IgD-negative memory B cell (primary cell): ENCODE measurements around the gene FAH. TPM values are rescaled to one million over a fixed set of nuclear protein-coding genes. Genes with fewer than 3 reads are reported as not detected.
A peak's percentile ranks its signal among the peaks of the same experiment; 100 is the strongest.

Experiments used
- H3K27ac Mint-ChIP-seq, 3 donors: one replicate each; pipeline ENCODE4 v1.8.0; 2020 to 2022; ENCODE audit warnings: mild to moderate bottlenecking in 3 of 3, mixed read lengths in 3 of 3, moderate library complexity in 1 of 3
- H3K27me3 Mint-ChIP-seq: one replicate; pipeline ENCODE4 v1.8.0; 2021; ENCODE audit warnings: mixed read lengths
- H3K36me3 Mint-ChIP-seq: one replicate; pipeline ENCODE4 v1.8.0; 2020; ENCODE audit warnings: mild to moderate bottlenecking, mixed read lengths
- H3K4me1 Mint-ChIP-seq, 3 donors: one replicate each; pipeline ENCODE4 v1.8.0; 2020 to 2022; ENCODE audit warnings: mixed read lengths in 3 of 3, mild to moderate bottlenecking in 1 of 3
- H3K4me3 Mint-ChIP-seq, 4 donors: one replicate each; pipeline ENCODE4 v1.8.0; 2020 to 2022; ENCODE audit warnings: mild to moderate bottlenecking in 4 of 4, mixed read lengths in 4 of 4, moderate library complexity in 3 of 4
- H3K9me3 Mint-ChIP-seq, 3 donors: one replicate each; pipeline ENCODE4 v1.8.0; 2020 to 2021; ENCODE audit warnings: mixed read lengths in 3 of 3, mild to moderate bottlenecking in 1 of 3
- polyA plus RNA-seq: library from polyadenylated mRNA; unstranded; fragments of 300-500 nt; fragmentation: Illumina TruSeq; gene quantifications from one replicate; pipeline ENCODE4 v1.2.3, GENCODE V29; 2021

Gene FAH
- polyA plus RNA-seq, 1 donor from 2014 or later, result 2.5 TPM

DNA sequence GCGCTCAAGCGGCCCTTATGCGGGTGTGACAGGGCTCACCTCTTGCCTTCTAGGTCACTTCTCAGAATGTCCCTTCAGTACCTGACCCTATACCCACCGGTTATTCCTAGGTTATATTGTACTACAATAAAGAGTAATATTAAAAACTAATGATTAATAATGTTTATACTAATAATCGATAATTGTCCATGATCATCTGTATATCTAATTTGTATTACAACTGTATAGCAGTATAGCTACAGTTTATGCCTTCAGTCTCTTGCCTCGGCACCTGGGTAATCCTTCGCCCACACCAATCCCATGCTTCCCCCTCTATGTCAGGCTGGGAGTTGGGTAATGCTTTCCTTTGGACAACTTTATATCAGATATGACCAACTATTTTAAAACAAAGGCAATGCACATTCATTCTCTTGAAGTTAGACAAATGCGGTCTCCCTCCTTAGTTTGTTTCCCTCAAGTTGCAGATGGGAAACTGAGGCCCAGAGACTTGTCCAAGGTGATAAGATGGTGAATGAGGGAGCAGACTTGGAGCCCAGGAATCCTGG is 3.4 kb downstream of the FAH start:
- Mint-ChIP-seq H3K4me3 (peak overlapping the region in 1 of 4 donors; percentile 96), H3K27ac (no peak overlapping the region), H3K4me1 (peaks cover 20 to 27% (median 27%) of the 10 kb centered on the region in 3 donors), H3K9me3 (no peaks in the 10 kb centered on the region), H3K36me3 (peaks cover under 1% of the 10 kb centered on the region), H3K27me3 (no peaks in the 10 kb centered on the region)

DNA sequence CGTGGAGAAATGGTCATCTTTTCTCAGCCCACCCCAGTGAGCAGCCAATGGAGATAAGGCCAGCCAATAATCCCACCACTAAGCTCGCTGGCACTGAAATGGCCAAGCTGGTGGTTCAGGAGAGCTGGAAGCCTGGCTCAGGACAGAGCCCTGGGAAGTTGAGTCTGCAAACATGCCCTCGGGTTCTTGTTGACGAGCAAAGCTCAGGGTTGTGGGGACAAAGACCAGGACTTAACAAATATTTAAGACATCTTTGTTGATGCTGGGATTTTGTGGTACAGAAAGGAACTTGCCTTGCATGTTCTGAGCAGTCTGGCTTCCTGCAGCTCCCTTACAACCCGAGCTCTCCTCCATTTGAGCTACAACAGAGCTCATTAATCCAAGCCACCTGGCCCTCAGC is 4.4 kb downstream of the FAH start:
- no peak overlapping the region for H3K4me3 Mint-ChIP-seq
- no peak overlapping the region for H3K27ac Mint-ChIP-seq
- peaks cover 4% of the 10 kb centered on the region for H3K36me3 Mint-ChIP-seq
- no peaks in the 10 kb centered on the region for H3K27me3 Mint-ChIP-seq
- H3K9me3 Mint-ChIP-seq, result no peaks in the 10 kb centered on the region
- peaks cover 20 to 24% (median 21%) of the 10 kb centered on the region in 3 donors for H3K4me1 Mint-ChIP-seq

DNA sequence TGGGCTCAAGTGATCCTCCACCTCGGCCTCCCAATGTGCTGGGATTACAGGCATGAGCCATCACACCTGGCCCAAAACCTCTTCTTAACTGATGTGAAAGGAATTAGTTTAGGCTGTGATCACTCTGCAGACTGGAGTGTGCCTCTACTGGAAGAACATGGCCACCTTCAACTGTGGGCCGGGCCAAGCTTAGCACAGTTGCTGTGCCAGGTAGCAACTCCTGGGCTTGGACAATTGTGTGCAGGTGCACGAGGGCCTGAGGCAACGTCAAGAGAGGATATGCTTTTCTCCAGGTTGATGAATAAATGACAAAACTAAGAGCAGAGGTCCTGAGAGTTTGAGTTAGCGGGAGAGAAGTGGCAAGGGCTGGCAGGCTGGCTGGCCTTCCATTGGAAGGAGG is 6.5 kb downstream of the FAH start:
- Mint-ChIP-seq H3K9me3 (no peaks in the 10 kb centered on the region), H3K27ac (no peak overlapping the region), H3K27me3 (no peaks in the 10 kb centered on the region), H3K36me3 (peaks cover 8% of the 10 kb centered on the region), H3K4me3 (no peak overlapping the region), H3K4me1 (peaks cover 14 to 15% (median 14%) of the 10 kb centered on the region in 3 donors)

DNA sequence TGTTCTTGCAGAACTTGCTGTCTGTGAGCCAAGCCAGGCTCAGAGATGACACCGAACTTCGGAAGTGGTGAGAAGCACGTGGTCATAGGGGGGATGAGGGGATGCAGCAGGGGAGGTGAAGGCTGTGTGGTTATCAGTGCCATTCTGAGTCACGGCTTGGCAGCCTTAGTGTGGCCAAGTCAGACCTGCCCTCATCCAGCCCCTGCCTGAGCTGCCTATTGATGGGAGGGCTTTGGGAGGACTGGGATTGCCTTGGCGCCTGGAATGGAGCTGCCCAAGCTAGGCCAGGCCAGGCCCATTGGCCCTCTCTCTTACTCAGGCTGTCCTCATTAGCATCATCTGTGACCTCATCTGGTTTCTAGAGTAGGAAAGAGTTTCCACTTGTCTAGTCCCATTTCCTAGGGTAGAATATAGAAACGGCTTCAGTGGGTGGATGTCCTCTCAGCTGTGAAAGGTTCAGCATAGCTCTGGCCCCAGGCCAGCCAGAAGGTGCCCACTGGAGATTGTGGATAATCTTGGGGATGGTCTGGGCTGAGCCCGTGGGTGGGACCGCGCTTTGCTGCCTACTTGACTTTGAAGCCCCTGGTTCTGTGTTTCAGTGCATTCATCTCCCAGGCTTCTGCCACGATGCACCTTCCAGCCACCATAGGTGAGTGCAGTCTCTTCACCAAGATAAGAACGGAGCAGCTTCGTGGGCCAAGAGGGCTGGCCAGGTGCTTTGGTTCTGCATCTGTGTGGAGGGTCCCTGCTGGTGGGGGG is 7.2 kb downstream of the FAH start:
- no peaks in the 10 kb centered on the region for H3K27me3 Mint-ChIP-seq

DNA sequence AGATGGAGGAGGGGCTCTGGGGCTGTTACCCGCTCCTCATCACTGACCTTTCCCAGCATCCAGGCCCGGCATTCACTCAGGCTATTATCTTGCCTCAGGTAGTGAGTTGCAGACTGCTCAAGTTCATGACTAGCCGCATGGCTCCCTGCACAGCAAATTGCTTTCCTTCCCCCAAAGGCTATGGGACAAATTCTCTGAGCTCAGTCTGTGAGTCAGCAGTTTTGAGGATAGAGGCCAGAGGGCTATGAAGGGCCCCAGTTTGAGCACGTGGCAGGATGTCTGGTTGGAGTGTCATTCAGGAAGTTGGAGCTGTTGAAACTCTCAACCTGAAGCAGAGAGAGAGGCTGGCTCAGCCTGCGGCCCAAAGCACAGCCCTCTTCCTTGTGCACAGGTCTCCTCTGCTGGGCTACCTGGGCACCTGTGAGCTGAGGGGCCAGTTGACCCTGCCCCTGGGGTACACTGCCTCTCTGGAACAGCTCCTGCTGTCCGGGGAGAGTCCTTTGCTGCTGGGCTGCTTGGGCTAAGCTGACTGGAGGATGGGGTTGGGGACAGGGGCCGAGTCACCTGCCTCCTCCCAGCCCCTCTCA is 7.9 kb downstream of the FAH start:
- Mint-ChIP-seq H3K9me3 (no peaks in the 10 kb centered on the region), H3K27me3 (no peaks in the 10 kb centered on the region), H3K4me1 (peaks cover 13 to 14% (median 13%) of the 10 kb centered on the region in 3 donors), H3K36me3 (peaks cover 8% of the 10 kb centered on the region), H3K4me3 (peak overlapping the region in 3 of 4 donors; percentile 29 to 70 (median 54)), H3K27ac (no peak overlapping the region)

More for the DNA sequence above, 7.2 kb downstream of the FAH start:
- Mint-ChIP-seq H3K27ac (no peak overlapping the region), H3K36me3 (peaks cover 8% of the 10 kb centered on the region), H3K9me3 (no peaks in the 10 kb centered on the region), H3K4me1 (peaks cover 14 to 15% (median 14%) of the 10 kb centered on the region in 3 donors), H3K4me3 (peak overlapping the region in 1 of 4 donors; percentile 29)

DNA sequence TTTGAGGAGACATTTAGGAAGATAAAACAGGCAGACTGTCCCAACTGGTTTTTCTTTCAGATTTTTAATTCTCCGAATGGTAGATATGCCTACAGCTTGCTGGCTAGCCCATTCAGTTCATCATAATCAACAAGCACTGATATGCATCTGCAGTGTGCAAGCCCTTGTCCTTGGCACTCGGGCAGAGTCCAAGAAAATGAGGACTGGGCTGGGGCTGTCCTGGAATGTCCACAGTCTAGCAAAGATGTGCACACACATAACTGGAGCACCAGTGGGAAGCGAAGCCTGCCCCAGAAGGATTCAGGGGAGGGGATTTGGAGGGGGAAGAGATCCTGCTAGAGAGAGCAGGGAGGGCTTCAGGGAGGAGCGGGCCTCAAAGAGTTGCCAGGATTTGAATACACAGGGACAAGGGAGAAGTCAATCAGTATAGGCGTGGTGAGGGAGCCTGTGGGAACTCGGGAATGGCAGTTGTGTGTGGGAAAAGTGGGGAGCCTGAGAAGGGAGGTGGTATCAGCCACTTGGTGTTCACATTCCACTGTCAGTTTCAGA is 8.7 kb downstream of the FAH start:
- H3K4me1 Mint-ChIP-seq, result peaks cover 11 to 14% (median 13%) of the 10 kb centered on the region in 3 donors

DNA sequence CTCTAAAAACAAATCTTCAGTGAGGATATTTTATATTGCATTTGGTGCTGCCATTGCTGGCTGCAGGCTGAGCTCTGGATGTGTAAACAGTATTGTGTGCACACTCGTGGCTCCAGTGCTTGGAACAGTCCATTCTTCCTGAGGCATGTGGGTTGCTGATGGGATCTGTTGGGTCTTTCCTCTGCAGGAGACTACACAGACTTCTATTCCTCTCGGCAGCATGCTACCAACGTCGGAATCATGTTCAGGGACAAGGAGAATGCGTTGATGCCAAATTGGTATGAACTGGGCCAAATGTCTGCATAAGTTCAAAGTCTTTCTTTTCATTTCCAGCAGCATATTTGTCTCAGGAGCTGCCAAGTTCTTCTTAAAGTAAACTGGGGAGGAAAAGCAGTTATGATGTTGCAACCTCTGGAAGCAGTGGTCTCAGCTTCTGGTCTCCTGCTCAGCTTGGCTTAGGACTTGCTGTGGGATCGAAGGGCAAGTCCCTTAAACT is 9.3 kb downstream of the FAH start:
- H3K4me3 Mint-ChIP-seq, result no peak overlapping the region
- H3K4me1 Mint-ChIP-seq, result peaks cover 11 to 14% (median 13%) of the 10 kb centered on the region in 3 donors
- H3K27me3 Mint-ChIP-seq, result no peaks in the 10 kb centered on the region
- no peaks in the 10 kb centered on the region for H3K9me3 Mint-ChIP-seq
- peaks cover 9% of the 10 kb centered on the region for H3K36me3 Mint-ChIP-seq
- H3K27ac Mint-ChIP-seq, result no peak overlapping the region

More for the DNA sequence above, 8.7 kb downstream of the FAH start:
- peaks cover 8% of the 10 kb centered on the region for H3K36me3 Mint-ChIP-seq
- H3K9me3 Mint-ChIP-seq, result no peaks in the 10 kb centered on the region
- no peak overlapping the region for H3K4me3 Mint-ChIP-seq
- no peak overlapping the region for H3K27ac Mint-ChIP-seq
- no peaks in the 10 kb centered on the region for H3K27me3 Mint-ChIP-seq

DNA sequence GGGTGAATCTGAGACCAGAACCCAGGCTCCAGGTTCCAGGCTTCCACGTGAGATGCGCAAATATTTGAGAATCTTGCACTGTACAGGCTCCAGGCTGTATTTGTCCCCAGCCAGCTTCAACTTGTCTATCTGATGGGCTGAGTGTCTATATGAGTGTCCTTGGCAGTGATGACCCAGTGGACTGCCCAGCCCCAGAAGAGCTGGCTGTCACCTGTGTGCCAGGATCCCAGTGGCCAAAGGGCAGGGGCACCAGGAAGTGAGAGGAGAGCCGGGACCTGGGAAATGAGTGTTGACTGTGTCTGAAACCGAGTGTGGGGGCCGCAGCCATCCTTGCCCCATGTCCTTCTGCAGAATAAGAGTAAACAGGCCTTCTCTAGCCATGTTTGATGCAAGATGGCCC is 10.4 kb downstream of the FAH start:
- Mint-ChIP-seq H3K27me3 (no peaks in the 10 kb centered on the region), H3K4me3 (no peak overlapping the region), H3K9me3 (no peaks in the 10 kb centered on the region), H3K27ac (no peak overlapping the region), H3K36me3 (peaks cover 9% of the 10 kb centered on the region), H3K4me1 (peaks cover 11 to 14% (median 13%) of the 10 kb centered on the region in 3 donors)

DNA sequence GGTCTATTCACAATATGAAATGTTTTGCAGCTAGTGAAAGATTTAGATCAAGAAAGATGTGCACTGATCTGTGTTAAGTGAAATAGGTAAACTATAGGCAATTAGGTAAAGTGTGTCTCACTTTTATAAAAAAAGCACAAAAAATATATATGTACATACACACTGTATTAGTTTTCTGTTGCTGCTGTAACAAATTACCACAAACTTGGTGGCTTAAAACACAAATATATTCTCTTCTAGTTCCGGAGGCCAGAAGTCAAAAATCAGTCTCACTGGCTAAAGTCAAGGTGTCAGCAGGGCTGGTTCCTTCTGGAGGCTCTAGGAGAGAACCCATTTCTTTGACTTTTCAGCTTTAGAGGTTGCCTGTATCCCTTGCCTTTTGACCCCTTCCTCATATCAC is 11.1 kb downstream of the FAH start:
- Mint-ChIP-seq H3K36me3 (peaks cover 9% of the 10 kb centered on the region), H3K9me3 (no peaks in the 10 kb centered on the region), H3K4me3 (no peak overlapping the region), H3K27ac (no peak overlapping the region), H3K4me1 (peaks cover 11 to 14% (median 13%) of the 10 kb centered on the region in 3 donors), H3K27me3 (no peaks in the 10 kb centered on the region)

DNA sequence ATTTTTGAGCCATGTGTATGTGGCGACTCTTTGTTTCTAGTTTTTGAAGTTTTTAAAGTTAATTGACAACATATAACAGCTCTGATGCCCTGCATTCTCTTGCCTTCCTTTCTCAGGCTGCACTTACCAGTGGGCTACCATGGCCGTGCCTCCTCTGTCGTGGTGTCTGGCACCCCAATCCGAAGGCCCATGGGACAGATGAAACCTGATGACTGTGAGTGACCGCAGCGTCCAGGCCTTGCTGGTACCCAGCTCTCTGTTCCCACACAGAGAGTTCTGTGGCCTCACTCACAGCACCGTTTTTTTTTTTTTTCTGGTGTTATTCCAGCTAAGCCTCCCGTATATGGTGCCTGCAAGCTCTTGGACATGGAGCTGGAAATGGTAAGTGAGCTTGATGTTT is 15.1 kb downstream of the FAH start:
- H3K9me3 Mint-ChIP-seq, result no peaks in the 10 kb centered on the region
- H3K4me3 Mint-ChIP-seq, result no peak overlapping the region
- H3K27ac Mint-ChIP-seq, result no peak overlapping the region
- no peaks in the 10 kb centered on the region for H3K27me3 Mint-ChIP-seq
- peaks cover 5% of the 10 kb centered on the region for H3K36me3 Mint-ChIP-seq
- H3K4me1 Mint-ChIP-seq, result no peaks in the 10 kb centered on the region

DNA sequence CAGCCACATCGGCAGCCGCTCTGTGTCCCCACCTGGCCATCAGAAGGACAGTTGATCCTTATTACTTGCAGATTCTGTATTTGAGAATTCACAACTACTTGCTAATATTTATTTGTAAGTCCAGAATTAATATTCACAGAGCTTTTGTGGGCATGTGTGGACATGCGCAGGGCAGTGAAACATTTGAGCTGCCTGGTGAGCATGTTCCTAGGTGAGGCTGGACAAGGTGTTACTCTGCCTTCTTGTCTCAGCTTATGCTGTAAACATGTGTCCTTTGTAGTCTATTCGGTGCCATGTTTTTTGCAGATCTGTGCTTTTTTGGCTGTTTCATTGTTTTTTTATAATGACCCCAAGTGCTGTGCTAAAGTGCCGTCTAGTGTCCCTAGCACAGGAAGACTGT is 15.6 kb downstream of the FAH start:
- no peak overlapping the region for H3K27ac Mint-ChIP-seq
- no peak overlapping the region for H3K4me3 Mint-ChIP-seq
- H3K36me3 Mint-ChIP-seq, result peaks cover 5% of the 10 kb centered on the region
- peaks cover 0 to 3% (median 0%) of the 10 kb centered on the region in 3 donors for H3K4me1 Mint-ChIP-seq
- H3K27me3 Mint-ChIP-seq, result no peaks in the 10 kb centered on the region
- H3K9me3 Mint-ChIP-seq, result no peaks in the 10 kb centered on the region

DNA sequence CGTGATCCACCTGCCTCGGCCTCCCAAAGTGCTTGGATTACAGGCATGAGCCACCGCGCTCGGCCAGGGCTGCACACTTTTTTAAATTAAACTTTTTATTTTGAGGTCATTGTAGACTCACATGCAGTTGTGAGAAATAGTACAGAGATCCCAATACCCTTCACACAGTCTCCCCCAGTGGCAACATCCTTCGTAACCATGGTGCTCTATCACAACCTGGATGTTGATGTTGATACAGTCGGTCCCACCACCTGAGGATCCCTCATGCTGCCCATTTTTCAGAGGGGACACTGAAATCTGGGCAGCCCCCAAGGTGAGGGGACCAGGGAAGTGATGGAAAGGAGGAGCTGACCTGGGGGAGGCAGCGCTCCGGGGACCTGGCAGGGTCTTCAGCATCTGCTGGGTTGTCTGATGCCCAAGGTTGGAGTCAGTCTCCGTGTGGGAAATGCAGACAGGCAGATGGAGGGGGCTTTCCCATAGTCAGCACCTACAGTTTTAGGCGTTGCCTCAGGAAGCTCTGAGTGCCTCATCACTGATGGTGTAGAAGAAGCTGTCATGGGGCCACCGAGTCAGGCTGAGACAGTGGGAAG is 17.1 kb downstream of the FAH start:
- no peak overlapping the region for H3K4me3 Mint-ChIP-seq
- H3K27me3 Mint-ChIP-seq, result no peaks in the 10 kb centered on the region
- no peaks in the 10 kb centered on the region for H3K9me3 Mint-ChIP-seq
- H3K36me3 Mint-ChIP-seq, result peaks cover 1% of the 10 kb centered on the region
- H3K27ac Mint-ChIP-seq, result no peak overlapping the region
- peaks cover 0 to 3% (median 0%) of the 10 kb centered on the region in 3 donors for H3K4me1 Mint-ChIP-seq

DNA sequence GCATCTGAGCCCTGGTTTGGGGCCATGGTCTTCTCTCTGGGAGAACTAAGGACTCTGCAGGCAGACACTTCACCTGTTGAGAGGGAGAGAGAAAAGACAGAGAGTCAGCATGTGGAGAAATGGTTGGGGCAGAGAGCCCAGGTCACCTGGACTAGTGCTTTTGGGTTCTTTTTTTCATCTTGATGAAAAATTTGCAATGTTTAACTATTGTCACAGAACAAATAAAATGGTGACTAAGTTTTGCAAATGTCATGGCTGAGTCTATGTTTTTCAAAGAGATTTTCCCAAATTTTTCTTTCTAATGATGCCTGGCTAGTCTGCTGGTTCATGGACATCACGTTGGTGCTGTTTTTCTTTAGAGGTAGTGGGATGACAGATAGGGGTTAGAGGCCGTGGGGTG is 17.8 kb downstream of the FAH start:
- no peak overlapping the region for H3K27ac Mint-ChIP-seq
- H3K4me3 Mint-ChIP-seq, result no peak overlapping the region
- H3K4me1 Mint-ChIP-seq, result peaks cover 0 to 3% (median 0%) of the 10 kb centered on the region in 3 donors
- peaks cover 1% of the 10 kb centered on the region for H3K36me3 Mint-ChIP-seq
- no peaks in the 10 kb centered on the region for H3K27me3 Mint-ChIP-seq
- H3K9me3 Mint-ChIP-seq, result no peaks in the 10 kb centered on the region

DNA sequence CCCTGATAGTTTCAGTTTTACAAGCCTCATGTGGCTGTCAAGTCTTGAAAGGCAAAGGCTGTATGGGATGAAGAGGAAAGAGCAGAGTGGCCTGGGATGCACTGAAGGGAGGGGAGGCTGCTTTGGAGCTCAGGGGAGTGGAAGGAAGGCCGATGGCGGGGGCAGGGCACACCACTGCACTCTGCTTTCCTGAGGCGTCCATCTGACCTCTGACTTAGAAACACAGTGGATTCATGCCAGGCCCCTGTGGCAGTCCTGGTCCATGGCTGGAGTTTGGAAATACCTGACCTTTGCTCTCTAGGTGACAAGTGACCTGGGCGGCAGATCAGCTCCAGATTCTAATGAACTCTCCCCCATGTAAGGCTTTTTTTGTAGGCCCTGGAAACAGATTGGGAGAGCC is 19.0 kb downstream of the FAH start:
- no peaks in the 10 kb centered on the region for H3K9me3 Mint-ChIP-seq
- no peak overlapping the region for H3K27ac Mint-ChIP-seq
- H3K4me1 Mint-ChIP-seq, result peaks cover 0 to 3% (median 0%) of the 10 kb centered on the region in 3 donors
- H3K4me3 Mint-ChIP-seq, result no peak overlapping the region
- no peaks in the 10 kb centered on the region for H3K27me3 Mint-ChIP-seq
- H3K36me3 Mint-ChIP-seq, result peaks cover 3% of the 10 kb centered on the region

DNA sequence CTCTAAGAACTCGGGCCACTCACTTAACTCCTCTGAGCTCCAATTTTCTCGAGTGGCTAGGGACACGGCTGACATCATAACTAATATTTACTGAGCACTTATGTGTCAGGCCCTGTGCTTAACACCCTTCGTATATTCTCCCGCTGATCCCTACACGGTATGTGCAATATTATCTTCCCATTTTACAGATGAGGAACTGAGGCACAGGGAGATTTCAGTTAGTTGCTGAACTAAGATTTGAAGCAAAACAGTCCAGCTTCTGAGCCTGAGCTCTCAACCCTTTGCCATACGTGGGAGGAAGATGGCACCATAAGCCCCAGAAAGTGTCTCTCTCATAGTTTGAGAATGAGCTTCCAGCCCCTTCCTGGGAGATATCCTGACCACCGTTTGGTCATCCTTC is 19.6 kb downstream of the FAH start:
- Mint-ChIP-seq H3K27ac (peak overlapping the region in 1 of 3 donors; percentile 19), H3K4me1 (peaks cover 0 to 3% (median 0%) of the 10 kb centered on the region in 3 donors)

More for the DNA sequence above, 19.6 kb downstream of the FAH start:
- H3K4me3 Mint-ChIP-seq, result no peak overlapping the region
- no peaks in the 10 kb centered on the region for H3K27me3 Mint-ChIP-seq
- H3K36me3 Mint-ChIP-seq, result peaks cover 2% of the 10 kb centered on the region
- no peaks in the 10 kb centered on the region for H3K9me3 Mint-ChIP-seq
